ENCODE results near the gene OPRM1. TPM values are rescaled to one million over a fixed set of nuclear protein-coding genes. Genes with fewer than 3 reads are reported as not detected.

Gene OPRM1
- total RNA-seq, 1 experiment from 2014 or later: not detected

DNA sequence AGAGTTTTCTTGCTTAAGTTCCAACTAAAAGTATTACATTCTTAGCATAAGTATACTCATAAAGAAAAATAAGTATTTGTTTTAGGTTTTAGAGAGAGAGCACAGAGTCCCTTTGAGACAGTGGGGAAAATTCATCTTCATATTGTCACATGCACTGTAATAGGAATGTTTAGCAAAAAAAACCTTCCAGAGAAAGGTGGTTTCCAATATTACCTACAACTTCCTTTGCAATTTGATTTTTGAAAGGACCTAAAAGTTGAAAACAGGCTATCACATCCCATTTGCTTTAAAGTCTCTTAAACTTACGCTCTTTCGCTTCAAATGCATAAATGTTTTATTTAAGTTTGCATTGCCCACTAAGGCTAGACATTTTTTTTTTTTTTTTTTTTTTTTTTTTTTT is 86.4 kb downstream of the OPRM1 start:
- BruUV-seq (replicated peaks): no TSS peak
- no peaks in the 10 kb centered on the region for H4K20me1 ChIP-seq (ENCODE audit: insufficient read depth)
- H3K4me1 ChIP-seq (ENCODE audit: control insufficient read depth in 1 of 2, insufficient read depth in 2 of 2, low read length in 2 of 2): no peaks in the 10 kb centered on the region
- H2AFZ ChIP-seq (ENCODE audit: low read depth, low read length, poor library complexity, severe bottlenecking): no peak overlapping the region
- no peak for ATAC-seq
- H3K9ac ChIP-seq (ENCODE audit: low read length): no peak overlapping the region
- no peak overlapping the region for H3K27ac ChIP-seq (ENCODE audit: low read depth, low read length)
- no peaks in the 10 kb centered on the region for H3K79me2 ChIP-seq (ENCODE audit: insufficient read depth, low read length)
- intact Hi-C loops (cut with micrococcal nuclease): no loop called here
- CTCF ChIA-PET: no interaction called here
- H3K4me3 ChIP-seq (replicated peaks in 1 of 2; ENCODE audit: low read depth in 1 of 2, low read length in 2 of 2): no peak overlapping the region
- no peaks in the 10 kb centered on the region for H3K36me3 ChIP-seq (ENCODE audit: control insufficient read depth in 1 of 2, insufficient read depth in 2 of 2, low read length in 2 of 2)
- H3K4me2 ChIP-seq (ENCODE audit: low read length): no peak overlapping the region
- no peaks in the 10 kb centered on the region for H3K9me2 ChIP-seq (ENCODE audit: insufficient read depth)
- H3K9me3 ChIP-seq (ENCODE audit: control insufficient read depth in 1 of 2, insufficient read depth in 1 of 2, low read depth in 1 of 2, low read length in 2 of 2): no peaks in the 10 kb centered on the region; a peak in 1 of 4 replicates
- RAD21 ChIA-PET (ENCODE audit: low non-redundant PET in 1 of 2, low total read pairs in 2 of 2, uncharacterized antibody in 2 of 2, unreplicated experiment in 2 of 2): no interaction called here
- TF ChIP-seq CBX3 (IDR thresholded peaks at IDR 0.05; ENCODE audit: low read depth) (no peak), SIN3A (IDR thresholded peaks at IDR 0.05; ENCODE audit: low read depth) (no peak), POLR2A (IDR thresholded peaks at IDR 0.05; ENCODE audit: borderline replicate concordance, extremely low read depth, insufficient read depth, insufficient read length) (no peak), EZH2phosphoT487 (IDR thresholded peaks at IDR 0.05; ENCODE audit: borderline replicate concordance) (no peak), EGR1 (IDR thresholded peaks at IDR 0.05; ENCODE audit: low read depth) (no peak), JUND (IDR thresholded peaks at IDR 0.05) (no peak), ZNF274 (IDR thresholded peaks at IDR 0.05; ENCODE audit: low read depth, low read length) (no peak), ZFX (IDR thresholded peaks at IDR 0.05) (no peak), TCF7L2 (IDR thresholded peaks at IDR 0.05; ENCODE audit: borderline replicate concordance, extremely low read depth, insufficient read depth, insufficient read length) (no peak), EZH2 (IDR thresholded peaks at IDR 0.05) (no peak), YY1 (IDR thresholded peaks at IDR 0.05; ENCODE audit: extremely low read depth, insufficient replicate concordance, low read depth, low read length) (no peak), FOSL1 (IDR thresholded peaks at IDR 0.05; ENCODE audit: low read depth) (no peak)
- TF ChIP-seq, protein P1, sequence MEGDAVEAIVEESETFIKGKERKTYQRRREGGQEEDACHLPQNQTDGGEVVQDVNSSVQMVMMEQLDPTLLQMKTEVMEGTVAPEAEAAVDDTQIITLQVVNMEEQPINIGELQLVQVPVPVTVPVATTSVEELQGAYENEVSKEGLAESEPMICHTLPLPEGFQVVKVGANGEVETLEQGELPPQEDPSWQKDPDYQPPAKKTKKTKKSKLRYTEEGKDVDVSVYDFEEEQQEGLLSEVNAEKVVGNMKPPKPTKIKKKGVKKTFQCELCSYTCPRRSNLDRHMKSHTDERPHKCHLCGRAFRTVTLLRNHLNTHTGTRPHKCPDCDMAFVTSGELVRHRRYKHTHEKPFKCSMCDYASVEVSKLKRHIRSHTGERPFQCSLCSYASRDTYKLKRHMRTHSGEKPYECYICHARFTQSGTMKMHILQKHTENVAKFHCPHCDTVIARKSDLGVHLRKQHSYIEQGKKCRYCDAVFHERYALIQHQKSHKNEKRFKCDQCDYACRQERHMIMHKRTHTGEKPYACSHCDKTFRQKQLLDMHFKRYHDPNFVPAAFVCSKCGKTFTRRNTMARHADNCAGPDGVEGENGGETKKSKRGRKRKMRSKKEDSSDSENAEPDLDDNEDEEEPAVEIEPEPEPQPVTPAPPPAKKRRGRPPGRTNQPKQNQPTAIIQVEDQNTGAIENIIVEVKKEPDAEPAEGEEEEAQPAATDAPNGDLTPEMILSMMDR (IDR thresholded peaks at IDR 0.05 in 2 of 3, conservative IDR thresholded peaks at IDR 0.05 in 1 of 3; ENCODE audit: borderline replicate concordance in 1 of 3, insufficient read depth in 1 of 3, low read depth in 2 of 3, low read length in 2 of 3): no peak
- TF ChIP-seq, protein P2, sequence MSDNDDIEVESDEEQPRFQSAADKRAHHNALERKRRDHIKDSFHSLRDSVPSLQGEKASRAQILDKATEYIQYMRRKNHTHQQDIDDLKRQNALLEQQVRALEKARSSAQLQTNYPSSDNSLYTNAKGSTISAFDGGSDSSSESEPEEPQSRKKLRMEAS (IDR thresholded peaks at IDR 0.05): no peak
- TF ChIP-seq, protein P3, sequence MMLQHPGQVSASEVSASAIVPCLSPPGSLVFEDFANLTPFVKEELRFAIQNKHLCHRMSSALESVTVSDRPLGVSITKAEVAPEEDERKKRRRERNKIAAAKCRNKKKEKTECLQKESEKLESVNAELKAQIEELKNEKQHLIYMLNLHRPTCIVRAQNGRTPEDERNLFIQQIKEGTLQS (IDR thresholded peaks at IDR 0.05): no peak
- TF ChIP-seq, protein P4, sequence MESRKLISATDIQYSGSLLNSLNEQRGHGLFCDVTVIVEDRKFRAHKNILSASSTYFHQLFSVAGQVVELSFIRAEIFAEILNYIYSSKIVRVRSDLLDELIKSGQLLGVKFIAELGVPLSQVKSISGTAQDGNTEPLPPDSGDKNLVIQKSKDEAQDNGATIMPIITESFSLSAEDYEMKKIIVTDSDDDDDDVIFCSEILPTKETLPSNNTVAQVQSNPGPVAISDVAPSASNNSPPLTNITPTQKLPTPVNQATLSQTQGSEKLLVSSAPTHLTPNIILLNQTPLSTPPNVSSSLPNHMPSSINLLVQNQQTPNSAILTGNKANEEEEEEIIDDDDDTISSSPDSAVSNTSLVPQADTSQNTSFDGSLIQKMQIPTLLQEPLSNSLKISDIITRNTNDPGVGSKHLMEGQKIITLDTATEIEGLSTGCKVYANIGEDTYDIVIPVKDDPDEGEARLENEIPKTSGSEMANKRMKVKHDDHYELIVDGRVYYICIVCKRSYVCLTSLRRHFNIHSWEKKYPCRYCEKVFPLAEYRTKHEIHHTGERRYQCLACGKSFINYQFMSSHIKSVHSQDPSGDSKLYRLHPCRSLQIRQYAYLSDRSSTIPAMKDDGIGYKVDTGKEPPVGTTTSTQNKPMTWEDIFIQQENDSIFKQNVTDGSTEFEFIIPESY (IDR thresholded peaks at IDR 0.05; ENCODE audit: extremely low read depth, insufficient replicate concordance, low read length): no peak
- DNase-seq (ENCODE audit: low read depth, low spot score): no peak
- POLR2A ChIA-PET: no interaction called here
- no peaks in the 10 kb centered on the region for H3K27me3 ChIP-seq (ENCODE audit: insufficient read depth, low read length)
